ENCODE measurements around the gene VKORC1.
A peak's percentile ranks its signal among the peaks of the same experiment; 100 is the strongest.

The VKORC1 gene

DNA sequence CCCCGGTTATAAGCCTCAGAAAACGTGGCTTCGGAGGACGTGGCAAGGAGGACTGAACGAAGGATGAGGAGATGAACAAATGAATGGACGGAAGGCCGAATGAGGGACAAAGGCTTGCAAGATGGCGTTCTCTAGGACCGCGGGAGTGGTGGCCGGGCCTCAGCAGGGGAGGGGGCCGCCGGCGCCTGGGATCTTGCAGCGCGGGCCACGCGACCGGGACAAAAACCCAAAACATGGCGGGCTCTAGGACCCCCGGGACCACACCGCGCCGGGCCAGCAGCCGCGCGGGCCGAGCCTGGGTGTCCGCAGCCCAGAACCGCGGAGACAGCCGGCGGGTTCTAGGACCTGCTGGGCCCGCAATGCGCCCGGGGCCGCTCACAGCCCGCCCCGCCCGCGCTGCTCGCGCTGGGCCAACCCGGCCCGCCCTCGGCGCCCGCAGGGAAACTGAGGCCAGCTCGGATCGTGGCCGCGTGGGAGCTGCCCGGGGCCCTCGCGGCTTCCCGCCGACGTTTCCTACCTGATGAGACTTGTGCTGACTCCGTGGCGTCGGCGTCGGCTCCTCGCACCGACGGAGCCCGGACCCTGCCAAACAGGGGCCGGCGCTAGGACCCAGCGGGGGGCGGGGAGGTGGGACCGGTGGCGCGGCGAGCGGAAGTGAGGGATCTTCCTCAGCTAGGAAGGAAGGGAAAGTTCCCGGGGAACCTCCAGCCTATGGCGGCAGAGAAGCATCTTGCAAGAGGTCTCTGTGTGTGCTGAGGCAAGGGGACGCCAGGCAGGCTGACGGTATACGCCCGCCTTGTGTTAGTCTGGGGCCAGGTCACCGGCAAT, 21.2 kb downstream of the VKORC1 start:
- Histone ChIP-seq H3K4me3 (ENCODE audit: severe bottlenecking) (peak overlapping the region; percentile 94), H3K36me3 (ENCODE audit: low read depth) (peaks cover 15% of the 10 kb centered on the region), H3K9me3 (ENCODE audit: severe bottlenecking) (no peaks in the 10 kb centered on the region), H3K27ac (ENCODE audit: poor library complexity, severe bottlenecking) (peak overlapping the region; percentile 79), H3K27me3 (ENCODE audit: insufficient read depth, poor library complexity, severe bottlenecking) (no peaks in the 10 kb centered on the region), H3K4me1 (ENCODE audit: insufficient read depth, poor library complexity, severe bottlenecking) (peaks cover 6% of the 10 kb centered on the region)
- TF ChIP-seq, protein P1, sequence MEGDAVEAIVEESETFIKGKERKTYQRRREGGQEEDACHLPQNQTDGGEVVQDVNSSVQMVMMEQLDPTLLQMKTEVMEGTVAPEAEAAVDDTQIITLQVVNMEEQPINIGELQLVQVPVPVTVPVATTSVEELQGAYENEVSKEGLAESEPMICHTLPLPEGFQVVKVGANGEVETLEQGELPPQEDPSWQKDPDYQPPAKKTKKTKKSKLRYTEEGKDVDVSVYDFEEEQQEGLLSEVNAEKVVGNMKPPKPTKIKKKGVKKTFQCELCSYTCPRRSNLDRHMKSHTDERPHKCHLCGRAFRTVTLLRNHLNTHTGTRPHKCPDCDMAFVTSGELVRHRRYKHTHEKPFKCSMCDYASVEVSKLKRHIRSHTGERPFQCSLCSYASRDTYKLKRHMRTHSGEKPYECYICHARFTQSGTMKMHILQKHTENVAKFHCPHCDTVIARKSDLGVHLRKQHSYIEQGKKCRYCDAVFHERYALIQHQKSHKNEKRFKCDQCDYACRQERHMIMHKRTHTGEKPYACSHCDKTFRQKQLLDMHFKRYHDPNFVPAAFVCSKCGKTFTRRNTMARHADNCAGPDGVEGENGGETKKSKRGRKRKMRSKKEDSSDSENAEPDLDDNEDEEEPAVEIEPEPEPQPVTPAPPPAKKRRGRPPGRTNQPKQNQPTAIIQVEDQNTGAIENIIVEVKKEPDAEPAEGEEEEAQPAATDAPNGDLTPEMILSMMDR (IDR thresholded peaks at IDR 0.05; ENCODE audit: poor library complexity, severe bottlenecking): no peak
- peak; percentile 74 for ATAC-seq (ENCODE audit: low read depth)
- DNase-seq (ENCODE audit: low spot score): peak; percentile 92

DNA sequence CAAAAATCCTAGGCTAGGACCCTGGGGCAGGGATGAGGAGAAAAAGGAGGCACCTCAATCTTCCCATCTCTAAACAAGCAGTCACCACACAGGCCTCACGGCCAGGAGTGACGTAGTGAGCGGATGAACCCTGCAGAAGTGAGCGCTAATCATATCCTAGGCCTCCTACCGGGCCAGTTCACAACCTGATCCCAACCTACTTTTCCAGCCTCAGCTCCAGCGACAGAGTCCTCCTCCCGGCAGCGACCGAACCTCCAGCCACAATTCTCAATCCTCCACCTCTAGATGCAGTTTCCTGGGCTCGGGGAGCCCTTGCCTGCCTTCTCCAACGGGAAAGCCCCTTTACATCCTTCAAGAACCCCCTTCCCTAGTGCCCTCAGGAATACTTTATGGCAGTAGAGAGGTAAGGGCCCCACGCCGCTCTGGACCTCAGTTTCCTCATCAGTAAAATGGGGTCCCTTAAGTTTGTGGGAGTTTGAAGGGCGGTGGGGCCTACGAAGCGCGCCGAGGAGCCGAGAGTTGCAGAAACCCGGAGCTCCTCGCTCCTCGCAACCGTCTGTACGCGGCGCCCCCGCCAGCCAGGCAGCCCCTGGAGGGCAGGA, 22.0 kb downstream of the VKORC1 start:
- peak overlapping the region; percentile 79 for H3K27ac ChIP-seq (ENCODE audit: poor library complexity, severe bottlenecking)
- H3K4me3 ChIP-seq (ENCODE audit: severe bottlenecking): peak overlapping the region; percentile 94
- TF ChIP-seq, protein P1 (IDR thresholded peaks at IDR 0.05; ENCODE audit: poor library complexity, severe bottlenecking): no peak
- no peaks in the 10 kb centered on the region for H3K27me3 ChIP-seq (ENCODE audit: insufficient read depth, poor library complexity, severe bottlenecking)
- no peak for DNase-seq (ENCODE audit: low spot score)
- peaks cover 9% of the 10 kb centered on the region for H3K36me3 ChIP-seq (ENCODE audit: low read depth)
- H3K9me3 ChIP-seq (ENCODE audit: severe bottlenecking): no peaks in the 10 kb centered on the region
- peaks cover 6% of the 10 kb centered on the region for H3K4me1 ChIP-seq (ENCODE audit: insufficient read depth, poor library complexity, severe bottlenecking)
- no peak for ATAC-seq (ENCODE audit: low read depth)

DNA sequence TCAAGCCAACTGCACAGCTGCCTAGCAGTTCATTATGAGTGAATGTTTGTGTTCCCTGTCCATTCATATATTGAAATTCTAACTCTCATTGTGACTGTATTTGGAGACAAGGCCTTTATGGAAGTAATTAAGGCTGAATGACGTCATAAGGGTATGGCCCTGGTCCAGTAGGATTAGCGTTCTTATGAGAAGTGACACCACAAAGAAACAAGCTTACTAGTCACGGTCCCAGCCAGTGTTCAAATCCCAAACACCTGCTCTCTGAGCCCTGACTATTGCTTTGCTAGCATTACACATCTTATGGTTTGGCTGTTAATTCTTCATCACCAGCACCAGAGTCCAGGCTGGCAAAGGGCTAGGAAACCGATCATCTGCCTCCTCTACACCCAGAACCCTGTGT, 22.7 kb downstream of the VKORC1 start:
- H3K27ac ChIP-seq (ENCODE audit: poor library complexity, severe bottlenecking): peak overlapping the region; percentile 79
- DNase-seq (ENCODE audit: low spot score): no peak

DNA sequence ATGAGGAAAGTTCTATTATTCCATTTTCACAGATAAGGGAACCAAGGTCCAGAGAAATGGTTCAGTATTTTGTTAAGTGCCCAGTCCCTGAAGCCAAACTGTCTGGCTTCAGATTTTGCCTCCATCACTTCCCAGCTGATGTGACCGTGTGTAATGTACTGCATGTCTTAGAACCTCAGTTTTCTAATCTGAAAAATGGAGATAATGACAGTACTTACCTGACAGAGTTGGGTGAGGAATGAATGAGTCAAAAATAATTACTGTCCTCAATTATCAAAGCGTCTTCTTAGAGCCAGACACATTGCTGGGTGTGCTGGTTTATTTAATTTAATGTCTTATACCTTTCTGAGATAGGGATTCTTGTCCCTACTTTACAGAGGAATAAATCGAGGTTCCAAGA, 27.3 kb downstream of the VKORC1 start:
- Histone ChIP-seq H3K4me3 (ENCODE audit: severe bottlenecking) (no peak overlapping the region), H3K27me3 (ENCODE audit: insufficient read depth, poor library complexity, severe bottlenecking) (no peaks in the 10 kb centered on the region), H3K9me3 (ENCODE audit: severe bottlenecking) (no peaks in the 10 kb centered on the region), H3K36me3 (ENCODE audit: low read depth) (peaks cover 8% of the 10 kb centered on the region), H3K4me1 (ENCODE audit: insufficient read depth, poor library complexity, severe bottlenecking) (peaks cover 15% of the 10 kb centered on the region), H3K27ac (ENCODE audit: poor library complexity, severe bottlenecking) (no peak overlapping the region)
- no peak for ATAC-seq (ENCODE audit: low read depth)
- DNase-seq (ENCODE audit: low spot score): no peak
- TF ChIP-seq, protein P1 (IDR thresholded peaks at IDR 0.05; ENCODE audit: poor library complexity, severe bottlenecking): no peak

More for the DNA sequence above, 22.7 kb downstream of the VKORC1 start:
- Histone ChIP-seq H3K27me3 (ENCODE audit: insufficient read depth, poor library complexity, severe bottlenecking) (no peaks in the 10 kb centered on the region), H3K4me3 (ENCODE audit: severe bottlenecking) (peak overlapping the region; percentile 94), H3K4me1 (ENCODE audit: insufficient read depth, poor library complexity, severe bottlenecking) (peaks cover 6% of the 10 kb centered on the region), H3K9me3 (ENCODE audit: severe bottlenecking) (no peaks in the 10 kb centered on the region), H3K36me3 (ENCODE audit: low read depth) (peaks cover 5% of the 10 kb centered on the region; the same call in 1 of the 2 replicates)
- ATAC-seq (ENCODE audit: low read depth): no peak
- TF ChIP-seq, protein P1 (IDR thresholded peaks at IDR 0.05; ENCODE audit: poor library complexity, severe bottlenecking): no peak
